HepG2 (cell line): Measurements from ENCODE around the gene KLC4. TPM values are rescaled to one million over a fixed set of nuclear protein-coding genes. Genes with fewer than 3 reads are reported as not detected.

Experiments
- ATAC-seq: fragments of 200-7000 bp; cut with Tn5 transposase; 3 replicates; pipeline ENCODE4 v1.9.1; 2020; ENCODE audit warnings: mild to moderate bottlenecking, moderate library complexity
- BruUV-seq: library from RNA; stranded (reverse); fragments of 400-500 nt; replicated peaks from 2 replicates; lab custom pipeline; 2021; lab: Mats Ljungman, UMichigan
- CTCF ChIA-PET: fragments of 300-600 bp; formaldehyde crosslinking; extraction: SDS; loops from one replicate; lab custom pipeline; 2021; ENCODE audit warnings: low total read pairs, inconsistent platforms, low intra/inter-chr PET ratio; lab: Yijun Ruan, JAX
- POLR2A ChIA-PET: fragments of 350-600 bp; sonication (Branson Sonifier 250); formaldehyde crosslinking; loops from one replicate; lab custom pipeline; 2020; ENCODE audit warnings: antibody characterized with exemption, inconsistent platforms; lab: Yijun Ruan, JAX
- DNase-seq: peaks from one replicate; pipeline ENCODE4 v3.0.0-alpha.2; 2015; ENCODE audit warnings: low spot score
- FAIRE-seq: peaks from 3 replicates; lab custom pipeline; 2011; peaks lifted over from hg19 to GRCh38; lab: Jason Lieb, UNC
- H2AFZ ChIP-seq: one replicate; pipeline ENCODE4 v1.6.1; 2011; ENCODE audit warnings: low read length, inconsistent platforms
- H3K27ac ChIP-seq: fragments of 300-600 bp; 3 replicates; pipeline ENCODE4 v1.8.0; 2011; ENCODE audit warnings: mixed run types, mild to moderate bottlenecking, mixed read lengths, low read length, inconsistent platforms; ENCODE audit not compliant: insufficient read depth; ENCODE audit errors: extremely low read length
- H3K27me3 ChIP-seq, 2 experiments: fragments of 200-600 bp in 1 of 2; 2 replicates in 1 of 2; 3 replicates in 1 of 2; pipeline versions ENCODE4 v1.6.0 to v1.8.0; 2011; ENCODE audit warnings: low read length in 2 of 2, mild to moderate bottlenecking in 2 of 2, moderate library complexity in 2 of 2, inconsistent platforms in 1 of 2; ENCODE audit not compliant: insufficient read depth in 2 of 2, control insufficient read depth in 1 of 2
- H3K36me3 ChIP-seq, 2 experiments: fragments of 200-600 bp in 1 of 2; replicated peaks in 1 of 2; 2 replicates in 1 of 2; 3 replicates in 1 of 2; pipeline versions ENCODE4 v1.5.1 to v1.8.0; 2011; ENCODE audit warnings: low read length in 2 of 2, inconsistent platforms in 1 of 2; ENCODE audit not compliant: insufficient read depth in 2 of 2, control insufficient read depth in 1 of 2
- H3K4me1 ChIP-seq: 2 replicates; pipeline ENCODE4 v1.5.1; 2012; ENCODE audit warnings: low read length, inconsistent platforms; ENCODE audit not compliant: insufficient read depth
- H3K4me2 ChIP-seq: 2 replicates; pipeline ENCODE4 v1.6.0; 2011; ENCODE audit warnings: low read depth, low read length, inconsistent platforms
- H3K4me3 ChIP-seq, 3 experiments: fragments of 200-600 bp in 1 of 3; sonication (generic), shearing (Covaris generic) in 1 of 3; replicated peaks in 1 of 3; 2 replicates each; pipeline ENCODE4 v1.5.1; 2011 to 2016; ENCODE audit warnings: low read length in 3 of 3, inconsistent platforms in 2 of 3, low read depth in 2 of 3, mild to moderate bottlenecking in 2 of 3, control low read depth in 1 of 3, mixed read lengths in 1 of 3; ENCODE audit not compliant: insufficient read depth in 1 of 3
- H3K79me2 ChIP-seq: one replicate; pipeline ENCODE4 v1.6.1; 2011; ENCODE audit warnings: low read length, inconsistent platforms; ENCODE audit not compliant: insufficient read depth
- H3K9ac ChIP-seq: 2 replicates; pipeline ENCODE4 v1.6.0; 2011; ENCODE audit warnings: mild to moderate bottlenecking, low read depth, low read length, inconsistent platforms; ENCODE audit not compliant: insufficient read depth
- H3K9me3 ChIP-seq: 2 replicates; pipeline ENCODE4 v1.5.1; 2012; ENCODE audit warnings: mild to moderate bottlenecking, low read length
- H4K20me1 ChIP-seq: 2 replicates; pipeline ENCODE4 v1.6.0; 2011; ENCODE audit warnings: inconsistent platforms, mild to moderate bottlenecking, low read length, moderate library complexity; ENCODE audit not compliant: insufficient read depth
- E2F1 ChIP-seq: sonication (generic); formaldehyde crosslinking; IDR thresholded peaks from 2 replicates; pipeline ENCODE4 v1.5.0; 2020; ENCODE audit warnings: missing genetic modification reagents
- EP300 ChIP-seq, 3 experiments: sonication (generic) in 1 of 3; formaldehyde crosslinking in 1 of 3; IDR thresholded peaks; 2 replicates each; pipeline versions ENCODE4 v1.5.1 to v1.6.1; 2011 to 2020; ENCODE audit warnings: low read depth in 2 of 3, low read length in 2 of 3, borderline replicate concordance in 1 of 3, improper control_type of control experiment in 1 of 3, mild to moderate bottlenecking in 1 of 3, missing genetic modification reagents in 1 of 3, moderate library complexity in 1 of 3
- MLXIP ChIP-seq: sonication (generic); formaldehyde crosslinking; IDR thresholded peaks from 2 replicates; pipeline ENCODE4 v1.9.0; 2021; ENCODE audit warnings: missing genetic modification reagents, borderline replicate concordance
- MNT ChIP-seq: fragments of 450-650 bp; IDR thresholded peaks from 2 replicates; pipeline ENCODE4 v1.6.1; 2016
- MTF2 ChIP-seq: sonication (generic); formaldehyde crosslinking; IDR thresholded peaks from 2 replicates; pipeline ENCODE4 v1.5.0; 2020; ENCODE audit warnings: missing genetic modification reagents, borderline replicate concordance
- NBN ChIP-seq: fragments of 450-650 bp; conservative IDR thresholded peaks from 2 replicates; pipeline ENCODE4 v1.6.1; 2017
- STAT5B ChIP-seq: sonication (generic); formaldehyde crosslinking; IDR thresholded peaks from 2 replicates; pipeline ENCODE4 v1.4.0; 2020; ENCODE audit warnings: missing genetic modification reagents
- ZBED4 ChIP-seq: sonication (generic); formaldehyde crosslinking; IDR thresholded peaks from 2 replicates; pipeline ENCODE4 v1.4.0; 2020; ENCODE audit warnings: missing genetic modification reagents, borderline replicate concordance
- ZNF546 ChIP-seq: sonication (generic); formaldehyde crosslinking; conservative IDR thresholded peaks from 2 replicates; pipeline ENCODE4 v1.8.1; 2023; ENCODE audit warnings: mild to moderate bottlenecking, missing genetic modification reagents
- ZNF615 ChIP-seq: sonication (generic); formaldehyde crosslinking; IDR thresholded peaks from 2 replicates; pipeline ENCODE4 v1.5.0; 2020; ENCODE audit warnings: mild to moderate bottlenecking, missing genetic modification reagents, borderline replicate concordance
- ZNF740 ChIP-seq: sonication (generic); formaldehyde crosslinking; IDR thresholded peaks from 2 replicates; pipeline ENCODE4 v1.4.0; 2020; ENCODE audit warnings: missing genetic modification reagents
- ZNF768 ChIP-seq: sonication (generic); formaldehyde crosslinking; IDR thresholded peaks from 2 replicates; pipeline ENCODE4 v1.4.0; 2020; ENCODE audit warnings: missing genetic modification reagents
- whole genome bisulfite sequencing: methylation state at CpG from one replicate; pipeline ENCODE4 v1.1.6; 2017; ENCODE audit warnings: low lambda C conversion rate; 5-methylcytosine and 5-hydroxymethylcytosine counted together
- in situ Hi-C: cut with HindIII; loops from 2 replicates; pipeline ENCODE4 v1.10.0; 2017; ENCODE audit warnings: low pct_unique_long_range_greater_than_20kb; ENCODE audit not compliant: extremely low pct_ligation_motif_present
- intact Hi-C: fragments of 100-400 bp; cut with micrococcal nuclease; formaldehyde crosslinking; loops from one replicate; pipeline ENCODE4 v1.10.0; 2022; ENCODE audit not compliant: unreplicated experiment
- polyA plus RNA-seq, 8 experiments: library from polyadenylated mRNA; depleted of rRNA in 3 of 8; stranded (reverse) in 7 of 8; unstranded in 1 of 8; fragments of >200 nt; fragmentation: Illumina TruSeq in 4 of 8; extraction: Trizol in 4 of 8; gene quantifications; 2 replicates each; pipeline versions ENCODE4 v1.2.1 to v1.2.3, GENCODE V29; 2011 to 2016; ENCODE audit warnings: low read depth in 4 of 8, missing spikeins in 1 of 8, mixed read lengths in 1 of 8; ENCODE audit not compliant: insufficient read depth in 1 of 8
- total RNA-seq, 5 experiments: library from RNA; depleted of rRNA; stranded (reverse); fragments of >200 nt; fragmentation: Illumina TruSeq; extraction: Trizol; gene quantifications; 2 replicates each; pipeline ENCODE4 v1.2.3, GENCODE V29; 2016; ENCODE audit warnings: low read depth in 1 of 5

Gene KLC4
- total and polyA plus RNA-seq, 2 of the 13 experiments (the other 11 are each of a cell fraction or from before 2014, with no cell fraction given), result 45.4 to 70.4 TPM

- CTCF ChIA-PET, result no interaction called here
- intact Hi-C loops, result no loop called here
- FAIRE-seq, result peak; percentile 28
- TF ChIP-seq NBN (no peak), MTF2 (CRISPR knock-in tag) (no peak), ZNF740 (CRISPR knock-in tag) (peak; percentile 69; the same call in 1 of the 2 replicates), ZNF615 (CRISPR knock-in tag) (no peak), STAT5B (no peak), ZNF768 (peak; percentile 56; the same call in 1 of the 2 replicates), MNT (no peak), EP300 (IDR thresholded peaks at IDR 0.05; ENCODE audit: low read depth in 2 of 2, low read length in 2 of 2) (no peak), EP300 (CRISPR knock-in tag; IDR thresholded peaks at IDR 0.05; ENCODE audit: borderline replicate concordance) (no peak), E2F1 (CRISPR knock-in tag) (no peak), MLXIP (CRISPR knock-in tag) (0 out of 2 replicates have a peak, but pooled peaks have one; percentile 26), ZBED4 (CRISPR knock-in tag) (peak; percentile 32; the same call in 1 of the 2 replicates), ZNF546 (no peak)
These were observed 38.0 kb upstream of the KLC4 start, which contains the start of gene RRP36 for GRCh38 chr6:43021270-43022047. Gene RRP36 (plus strand): TSS chr6:43021623. CDS start chr6:43021655, 32 bp downstream.

More at GRCh38 chr6:43021270-43022047, 38.0 kb upstream of the KLC4 start, which contains the start of gene RRP36:
- Histone ChIP-seq H3K9me3 (no peaks in the 10 kb centered on the region), H2AFZ (no peak within 1 kb of the TSS), H3K9ac (peak within 1 kb of the TSS; percentile 90), H3K27me3 (peaks cover 0 to 3% of the 10 kb centered on the region in 2 experiments; a peak in 1 of 5 replicates), H3K4me1 (peaks cover 30% of the 10 kb centered on the region), H3K4me3 (peak within 1 kb of the TSS; percentile 100), H3K4me2 (peak within 1 kb of the TSS; percentile 95), H3K27ac (peak within 1 kb of the TSS; percentile 77), H3K79me2 (peaks cover 25% of the 10 kb centered on the region), H4K20me1 (no peaks in the 10 kb centered on the region), H3K36me3 (peaks cover 26 to 53% of the 10 kb centered on the region in 2 experiments)
- 5% methylated on average over 20 of the region's 56 CpGs for WGBS
- POLR2A ChIA-PET, result interaction anchor here (0.7 to 4.3 kb wide), 26 partner anchors 7 to 275 kb away, joined by 3 to 43 read pairs (median 5); partner anchors contain the start of genes CNPY3, CUL7, CUL9 and GNMT
- ATAC-seq, result peak; percentile 96
- in situ Hi-C loops, result no loop called here
- TSS peak; percentile 41 for BruUV-seq
- DNase-seq, result peak; percentile 74
